ENCODE results near the gene VSTM4.

Gene VSTM4

DNA sequence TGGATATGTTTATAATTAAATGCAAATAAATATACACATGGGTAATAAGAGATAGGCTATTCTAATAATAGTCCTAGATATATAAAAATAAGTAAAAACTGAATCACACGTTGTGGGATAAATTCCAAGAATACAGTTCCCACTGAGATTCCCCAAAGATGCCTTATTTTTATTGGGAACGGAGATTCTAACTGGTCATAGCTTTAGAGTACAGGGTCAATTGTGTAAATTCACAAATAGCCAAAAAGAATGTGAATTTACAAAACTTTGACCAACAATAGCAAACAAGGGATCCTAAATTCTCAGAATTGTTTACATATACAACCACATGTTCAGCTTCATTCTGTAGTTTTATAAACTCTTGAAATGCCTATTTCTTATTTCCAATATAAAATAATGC lies 65.0 kb downstream of the VSTM4 start:
- TF ChIP-seq, protein P1, sequence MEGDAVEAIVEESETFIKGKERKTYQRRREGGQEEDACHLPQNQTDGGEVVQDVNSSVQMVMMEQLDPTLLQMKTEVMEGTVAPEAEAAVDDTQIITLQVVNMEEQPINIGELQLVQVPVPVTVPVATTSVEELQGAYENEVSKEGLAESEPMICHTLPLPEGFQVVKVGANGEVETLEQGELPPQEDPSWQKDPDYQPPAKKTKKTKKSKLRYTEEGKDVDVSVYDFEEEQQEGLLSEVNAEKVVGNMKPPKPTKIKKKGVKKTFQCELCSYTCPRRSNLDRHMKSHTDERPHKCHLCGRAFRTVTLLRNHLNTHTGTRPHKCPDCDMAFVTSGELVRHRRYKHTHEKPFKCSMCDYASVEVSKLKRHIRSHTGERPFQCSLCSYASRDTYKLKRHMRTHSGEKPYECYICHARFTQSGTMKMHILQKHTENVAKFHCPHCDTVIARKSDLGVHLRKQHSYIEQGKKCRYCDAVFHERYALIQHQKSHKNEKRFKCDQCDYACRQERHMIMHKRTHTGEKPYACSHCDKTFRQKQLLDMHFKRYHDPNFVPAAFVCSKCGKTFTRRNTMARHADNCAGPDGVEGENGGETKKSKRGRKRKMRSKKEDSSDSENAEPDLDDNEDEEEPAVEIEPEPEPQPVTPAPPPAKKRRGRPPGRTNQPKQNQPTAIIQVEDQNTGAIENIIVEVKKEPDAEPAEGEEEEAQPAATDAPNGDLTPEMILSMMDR (conservative IDR thresholded peaks at IDR 0.05; ENCODE audit: low read length) = no peak
- DNase-seq (ENCODE audit: low read depth) = no peak
- no peak overlapping the region for H3K4me3 ChIP-seq (ENCODE audit: low read length)

DNA sequence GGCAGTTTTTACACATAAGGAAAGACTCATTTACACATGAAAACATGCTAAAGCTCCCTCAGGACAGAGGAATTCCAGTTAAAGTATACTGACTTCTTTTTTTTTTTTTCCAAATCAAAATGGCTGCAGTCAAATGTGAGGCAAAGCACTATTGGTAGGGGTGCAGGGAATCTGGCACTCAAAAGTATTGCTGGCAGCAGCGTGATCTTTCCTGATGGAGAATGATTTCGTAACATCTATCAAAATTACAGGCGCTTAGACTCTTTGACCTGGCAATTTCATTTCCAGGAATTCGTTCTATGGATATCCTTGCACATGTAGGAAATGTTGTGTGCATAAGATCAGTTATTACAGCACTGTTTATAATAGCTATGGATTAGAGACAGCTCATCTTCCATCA lies 65.7 kb downstream of the VSTM4 start:
- DNase-seq (ENCODE audit: low read depth) = no peak
- H3K4me3 ChIP-seq (ENCODE audit: low read length) = no peak overlapping the region
- TF ChIP-seq, protein P1 (conservative IDR thresholded peaks at IDR 0.05; ENCODE audit: low read length) = no peak

- TF ChIP-seq, protein P1 (conservative IDR thresholded peaks at IDR 0.05; ENCODE audit: low read length) = no peak
- DNase-seq (ENCODE audit: low read depth) = no peak
- H3K4me3 ChIP-seq (ENCODE audit: low read length) = no peak overlapping the region
These were observed 68.1 kb downstream of the VSTM4 start for GRCh38 chr10:49047128-49047639.

GRCh38 chr10:49044293-49045193 lies 70.8 kb downstream of the VSTM4 start:
- TF ChIP-seq, protein P1 (conservative IDR thresholded peaks at IDR 0.05; ENCODE audit: low read length) = no peak
- no peak for DNase-seq (ENCODE audit: low read depth)
- no peak overlapping the region for H3K4me3 ChIP-seq (ENCODE audit: low read length)

- no peak overlapping the region for H3K4me3 ChIP-seq (ENCODE audit: low read length)
- TF ChIP-seq, protein P1 (conservative IDR thresholded peaks at IDR 0.05; ENCODE audit: low read length) = no peak
- DNase-seq (ENCODE audit: low read depth) = no peak
These were observed 74.7 kb downstream of the VSTM4 start for GRCh38 chr10:49040601-49041000.

GRCh38 chr10:49039409-49039808 lies 75.9 kb downstream of the VSTM4 start:
- no peak overlapping the region for H3K4me3 ChIP-seq (ENCODE audit: low read length)
- no peak for DNase-seq (ENCODE audit: low read depth)
- TF ChIP-seq, protein P1 (conservative IDR thresholded peaks at IDR 0.05; ENCODE audit: low read length) = no peak

- TF ChIP-seq, protein P1 (conservative IDR thresholded peaks at IDR 0.05; ENCODE audit: low read length) = no peak
- H3K4me3 ChIP-seq (ENCODE audit: low read length) = no peak overlapping the region
- no peak for DNase-seq (ENCODE audit: low read depth)
These were observed 76.6 kb downstream of the VSTM4 start for GRCh38 chr10:49038711-49039110.
